ENCODE results near the gene CHIT1.

Gene CHIT1

DNA sequence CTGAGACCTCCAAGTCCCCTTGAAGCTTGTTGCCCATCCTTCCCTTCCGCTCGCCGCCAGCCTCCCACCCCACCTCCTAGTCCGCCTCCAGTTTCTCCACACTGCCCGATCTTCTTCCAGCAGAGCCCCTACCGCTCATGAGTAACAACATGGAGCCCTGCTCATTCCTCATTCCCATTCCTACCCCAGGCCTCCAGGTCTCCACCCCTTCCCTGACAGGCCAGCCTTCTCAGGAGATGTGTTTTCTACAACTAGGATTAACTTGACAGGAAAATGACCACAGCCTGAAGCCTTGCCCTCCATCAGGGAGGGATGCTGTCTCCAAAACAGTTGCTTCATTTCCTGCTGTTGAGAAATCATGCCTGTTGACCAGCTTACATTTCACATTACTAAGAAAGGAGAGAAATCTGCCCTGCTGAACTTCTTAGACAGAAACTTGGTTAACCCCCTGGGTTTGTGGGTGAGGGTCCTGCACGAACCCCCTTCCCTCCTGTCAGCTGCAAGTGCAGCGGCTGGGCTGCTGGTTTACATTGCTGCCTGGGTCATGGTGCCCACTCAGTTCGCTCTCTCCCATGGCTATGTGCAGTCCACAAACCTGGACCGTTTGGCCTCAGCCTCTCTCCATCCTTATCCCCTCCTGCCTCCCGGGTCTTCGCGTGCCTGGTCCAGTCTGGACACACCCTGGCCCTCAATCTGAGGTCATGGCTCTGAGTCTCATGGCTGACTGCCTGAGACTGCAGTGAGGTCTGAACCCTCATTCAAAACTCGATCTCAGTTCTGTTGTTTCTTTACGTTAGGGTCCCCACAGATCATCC is 26.8 kb downstream of the CHIT1 start:
- no peaks in the 10 kb centered on the region for H3K9me3 ChIP-seq (ENCODE audit: control insufficient read depth, insufficient read depth, low read depth, low read length)
- H3K9ac ChIP-seq (ENCODE audit: low read length) = no peak overlapping the region
- no peak overlapping the region for H3K4me3 ChIP-seq (ENCODE audit: low read depth, low read length)
- no peak overlapping the region for H3K27ac ChIP-seq (ENCODE audit: low read depth, low read length)
- 0 out of 2 replicates have a peak, but pooled peaks cover 5% of the 10 kb centered on the region for H3K27me3 ChIP-seq (ENCODE audit: control insufficient read depth, insufficient read depth, low read length)
- peaks cover 3% of the 10 kb centered on the region; the same call in 1 of the 2 replicates for H3K4me1 ChIP-seq (ENCODE audit: control insufficient read depth, insufficient read depth, low read length)
- no peaks in the 10 kb centered on the region for H3K36me3 ChIP-seq (ENCODE audit: control insufficient read depth, insufficient read depth, low read length)

DNA sequence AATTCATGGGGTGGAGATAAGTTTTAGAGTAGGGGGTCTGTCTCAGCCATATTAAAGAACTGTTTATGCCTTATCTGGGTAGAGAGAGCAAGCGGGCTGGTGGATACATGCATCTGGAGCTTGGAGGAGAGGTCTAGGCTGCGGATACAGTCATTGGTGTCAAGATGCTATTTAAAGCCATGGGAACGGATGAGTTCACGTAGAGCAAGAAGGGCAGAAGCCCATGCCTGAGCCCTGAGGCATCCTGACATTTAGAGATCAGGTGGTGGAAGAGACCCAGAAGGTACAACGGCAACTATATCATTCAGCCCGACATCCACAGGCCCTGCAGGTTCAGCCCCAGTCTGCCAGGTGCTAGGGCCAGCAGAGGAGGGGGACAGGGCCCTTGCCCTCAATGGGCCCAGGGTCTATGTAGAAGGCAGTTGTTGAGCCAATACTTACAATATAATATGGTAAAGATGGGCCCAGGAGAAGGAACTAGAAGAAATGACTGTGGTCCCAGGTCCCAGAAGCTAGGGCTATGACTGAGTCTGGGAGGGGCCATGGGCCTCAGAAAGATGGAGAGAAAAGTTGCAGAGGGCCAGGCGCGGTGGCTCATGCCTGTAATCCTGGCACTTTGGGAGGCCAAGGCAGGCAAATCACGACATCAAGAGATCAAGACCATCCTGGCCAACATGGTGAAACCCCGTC is 27.8 kb downstream of the CHIT1 start:
- H3K27me3 ChIP-seq (ENCODE audit: control insufficient read depth, insufficient read depth, low read length) = 0 out of 2 replicates have a peak, but pooled peaks cover 5% of the 10 kb centered on the region
- no peak overlapping the region for H3K4me3 ChIP-seq (ENCODE audit: low read depth, low read length)
- no peaks in the 10 kb centered on the region; the same call in 1 of the 2 replicates for H3K9me3 ChIP-seq (ENCODE audit: control insufficient read depth, insufficient read depth, low read depth, low read length)
- H3K36me3 ChIP-seq (ENCODE audit: control insufficient read depth, insufficient read depth, low read length) = no peaks in the 10 kb centered on the region
- no peak overlapping the region for H3K27ac ChIP-seq (ENCODE audit: low read depth, low read length)
- H3K9ac ChIP-seq (ENCODE audit: low read length) = no peak overlapping the region
- H3K4me1 ChIP-seq (ENCODE audit: control insufficient read depth, insufficient read depth, low read length) = peaks cover 7% of the 10 kb centered on the region; the same call in 1 of the 2 replicates

DNA sequence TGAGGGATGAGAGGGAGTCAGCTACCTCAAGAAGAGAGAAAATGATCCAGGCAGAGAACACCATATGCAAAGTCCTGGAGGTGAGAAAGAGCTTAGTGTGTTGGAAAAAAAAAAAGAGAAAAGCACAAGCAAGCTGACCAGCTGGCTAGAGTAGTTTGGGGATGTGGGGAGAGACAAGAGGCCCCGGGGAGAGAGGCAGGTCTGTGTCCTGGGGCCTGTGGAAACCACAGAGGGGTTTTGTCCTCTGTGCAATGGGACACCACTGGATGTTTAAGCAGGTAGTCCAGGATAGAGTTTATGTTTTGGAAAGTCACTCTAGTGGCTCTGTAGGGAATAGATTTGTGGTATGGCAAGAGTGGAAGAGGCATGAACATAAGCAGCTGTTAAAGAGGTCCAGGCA is 28.6 kb downstream of the CHIT1 start:
- Histone ChIP-seq H3K36me3 (ENCODE audit: control insufficient read depth, insufficient read depth, low read length) (no peaks in the 10 kb centered on the region), H3K27me3 (ENCODE audit: control insufficient read depth, insufficient read depth, low read length) (0 out of 2 replicates have a peak, but pooled peaks cover 5% of the 10 kb centered on the region), H3K27ac (ENCODE audit: low read depth, low read length) (no peak overlapping the region), H3K9me3 (ENCODE audit: control insufficient read depth, insufficient read depth, low read depth, low read length) (no peaks in the 10 kb centered on the region; the same call in 1 of the 2 replicates), H3K9ac (ENCODE audit: low read length) (no peak overlapping the region), H3K4me3 (ENCODE audit: low read depth, low read length) (no peak overlapping the region), H3K4me1 (ENCODE audit: control insufficient read depth, insufficient read depth, low read length) (peaks cover 7% of the 10 kb centered on the region; the same call in 1 of the 2 replicates)

DNA sequence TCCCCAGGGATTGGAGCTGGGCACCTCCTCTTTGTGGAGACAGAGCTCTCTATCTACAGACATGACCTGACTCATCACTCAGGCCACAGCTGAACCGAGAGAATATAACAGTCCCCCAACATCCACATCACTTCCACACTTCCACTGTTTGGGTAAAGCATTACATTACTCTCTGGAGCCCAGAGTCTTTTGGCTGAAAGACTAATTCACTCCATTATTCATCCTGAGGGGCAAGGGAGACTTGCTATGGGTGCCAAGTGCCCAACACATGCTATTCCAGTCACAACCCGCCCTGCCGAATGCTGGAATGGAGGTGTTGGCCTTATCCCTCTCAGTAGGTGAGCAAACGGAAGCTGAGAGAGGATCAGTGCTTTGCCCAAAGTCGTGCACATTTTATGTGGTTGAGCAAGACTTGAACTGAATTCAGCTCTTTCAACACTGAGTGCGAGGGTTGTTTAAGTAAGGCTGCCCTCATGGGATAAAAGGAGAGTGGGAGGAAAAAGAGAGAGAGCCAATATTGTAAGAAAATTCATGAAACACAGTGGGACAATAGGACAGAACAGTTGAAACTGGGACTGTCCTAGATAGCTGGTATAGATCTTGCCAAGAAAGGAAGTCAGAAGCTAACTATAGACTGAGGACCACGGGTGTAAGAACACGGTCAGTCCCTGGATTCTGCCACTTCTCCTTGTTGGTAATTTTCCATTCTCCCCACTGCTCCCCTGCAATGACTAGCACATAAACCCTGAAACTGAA is 29.5 kb downstream of the CHIT1 start:
- Histone ChIP-seq H3K27me3 (ENCODE audit: control insufficient read depth, insufficient read depth, low read length) (0 out of 2 replicates have a peak, but pooled peaks cover 5% of the 10 kb centered on the region), H3K9me3 (ENCODE audit: control insufficient read depth, insufficient read depth, low read depth, low read length) (no peaks in the 10 kb centered on the region; the same call in 1 of the 2 replicates), H3K27ac (ENCODE audit: low read depth, low read length) (no peak overlapping the region), H3K9ac (ENCODE audit: low read length) (no peak overlapping the region), H3K36me3 (ENCODE audit: control insufficient read depth, insufficient read depth, low read length) (no peaks in the 10 kb centered on the region), H3K4me1 (ENCODE audit: control insufficient read depth, insufficient read depth, low read length) (peaks cover 7% of the 10 kb centered on the region; the same call in 1 of the 2 replicates), H3K4me3 (ENCODE audit: low read depth, low read length) (no peak overlapping the region)

DNA sequence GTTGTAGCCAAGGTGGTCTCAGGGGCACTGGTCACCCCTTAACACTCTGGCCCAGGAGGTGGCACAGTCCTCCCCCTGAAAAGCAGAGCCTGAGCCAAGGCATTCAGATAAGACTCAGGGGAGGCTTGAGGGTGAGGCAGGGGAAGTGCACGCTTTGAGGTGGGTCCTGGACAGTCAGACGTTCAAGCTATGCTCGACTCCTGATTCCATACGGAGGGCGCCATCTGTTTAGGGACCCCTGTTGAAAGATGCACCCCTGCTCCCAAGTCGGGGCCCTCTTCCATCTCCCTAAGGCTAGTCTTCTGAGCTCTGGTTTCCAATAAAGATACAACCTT is 30.0 kb downstream of the CHIT1 start:
- H3K4me1 ChIP-seq (ENCODE audit: control insufficient read depth, insufficient read depth, low read length) = peaks cover 7% of the 10 kb centered on the region; the same call in 1 of the 2 replicates
- H3K4me3 ChIP-seq (ENCODE audit: low read depth, low read length) = no peak overlapping the region
- no peak overlapping the region for H3K27ac ChIP-seq (ENCODE audit: low read depth, low read length)
- no peaks in the 10 kb centered on the region; the same call in 1 of the 2 replicates for H3K9me3 ChIP-seq (ENCODE audit: control insufficient read depth, insufficient read depth, low read depth, low read length)
- no peak overlapping the region for H3K9ac ChIP-seq (ENCODE audit: low read length)
- no peaks in the 10 kb centered on the region for H3K36me3 ChIP-seq (ENCODE audit: control insufficient read depth, insufficient read depth, low read length)
- H3K27me3 ChIP-seq (ENCODE audit: control insufficient read depth, insufficient read depth, low read length) = 0 out of 2 replicates have a peak, but pooled peaks cover 5% of the 10 kb centered on the region

DNA sequence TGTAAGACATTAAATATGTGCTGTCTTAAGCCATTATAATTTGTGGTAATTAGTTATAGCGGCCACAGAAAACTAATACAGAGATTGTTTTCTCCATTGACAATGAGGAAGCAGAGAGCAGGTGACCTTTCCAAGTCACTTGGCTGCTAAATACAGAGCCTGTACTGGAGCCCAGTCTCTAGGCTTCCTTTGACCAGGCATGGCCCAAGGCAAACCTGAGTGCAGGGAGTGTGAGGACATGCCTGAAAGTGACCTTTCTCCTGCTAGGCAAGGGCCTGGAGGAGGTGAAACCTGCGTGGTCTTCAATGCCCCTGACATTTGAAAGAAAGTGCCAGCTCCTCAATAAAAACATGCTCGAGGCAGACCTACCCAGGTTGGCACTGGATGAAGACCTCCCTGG is 30.5 kb downstream of the CHIT1 start:
- H3K4me3 ChIP-seq (ENCODE audit: low read depth, low read length) = no peak overlapping the region
- no peaks in the 10 kb centered on the region; the same call in 1 of the 2 replicates for H3K9me3 ChIP-seq (ENCODE audit: control insufficient read depth, insufficient read depth, low read depth, low read length)
- no peak overlapping the region for H3K9ac ChIP-seq (ENCODE audit: low read length)
- 0 out of 2 replicates have a peak, but pooled peaks cover 5% of the 10 kb centered on the region for H3K27me3 ChIP-seq (ENCODE audit: control insufficient read depth, insufficient read depth, low read length)
- peaks cover 7% of the 10 kb centered on the region; the same call in 1 of the 2 replicates for H3K4me1 ChIP-seq (ENCODE audit: control insufficient read depth, insufficient read depth, low read length)
- no peaks in the 10 kb centered on the region for H3K36me3 ChIP-seq (ENCODE audit: control insufficient read depth, insufficient read depth, low read length)
- H3K27ac ChIP-seq (ENCODE audit: low read depth, low read length) = no peak overlapping the region

DNA sequence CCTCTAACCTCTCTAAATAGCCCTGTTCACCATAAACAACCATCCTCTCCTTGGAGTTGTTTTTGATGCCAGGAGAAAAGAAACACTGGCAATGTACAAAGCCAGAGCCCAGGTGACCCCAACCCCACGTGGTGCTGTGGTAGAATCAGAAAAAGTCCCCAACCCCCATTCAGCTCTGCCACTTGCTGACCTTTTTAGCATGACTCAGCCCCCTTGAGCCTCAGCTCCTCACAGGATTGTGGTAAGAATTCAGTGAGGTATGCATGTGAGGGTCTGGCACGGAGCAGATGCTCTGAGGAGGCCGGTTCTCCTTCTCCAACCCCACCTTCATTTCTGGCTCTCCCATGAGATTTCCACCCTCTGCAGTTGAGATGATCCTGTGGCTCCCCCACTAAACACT is 31.8 kb downstream of the CHIT1 start:
- Histone ChIP-seq H3K36me3 (ENCODE audit: control insufficient read depth, insufficient read depth, low read length) (no peaks in the 10 kb centered on the region), H3K9me3 (ENCODE audit: control insufficient read depth, insufficient read depth, low read depth, low read length) (no peaks in the 10 kb centered on the region; the same call in 1 of the 2 replicates), H3K9ac (ENCODE audit: low read length) (no peak overlapping the region), H3K27me3 (ENCODE audit: control insufficient read depth, insufficient read depth, low read length) (0 out of 2 replicates have a peak, but pooled peaks cover 5% of the 10 kb centered on the region), H3K4me1 (ENCODE audit: control insufficient read depth, insufficient read depth, low read length) (peaks cover 7% of the 10 kb centered on the region; the same call in 1 of the 2 replicates), H3K27ac (ENCODE audit: low read depth, low read length) (no peak overlapping the region), H3K4me3 (ENCODE audit: low read depth, low read length) (no peak overlapping the region)

DNA sequence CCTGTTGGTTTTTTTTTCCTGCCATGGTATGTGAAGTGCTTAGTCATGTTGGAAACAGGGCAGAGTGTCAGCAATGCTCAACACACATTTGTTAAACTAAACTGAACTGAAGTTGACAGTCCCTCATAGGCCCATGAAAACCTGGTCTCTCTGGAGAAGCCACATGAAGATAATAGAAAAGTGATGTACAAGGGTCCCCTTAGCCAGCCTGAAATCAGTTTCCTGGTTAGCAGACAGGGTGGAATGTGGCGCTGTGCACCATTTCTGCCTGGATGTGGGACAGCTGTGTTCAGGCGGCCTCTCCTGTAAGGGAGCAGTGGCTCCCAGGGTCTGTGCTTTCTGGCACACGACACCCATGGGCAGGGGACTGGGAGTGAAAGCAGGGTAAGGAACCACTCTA is 33.1 kb downstream of the CHIT1 start:
- Histone ChIP-seq H3K36me3 (ENCODE audit: control insufficient read depth, insufficient read depth, low read length) (no peaks in the 10 kb centered on the region), H3K4me3 (ENCODE audit: low read depth, low read length) (no peak overlapping the region), H3K9me3 (ENCODE audit: control insufficient read depth, insufficient read depth, low read depth, low read length) (no peaks in the 10 kb centered on the region; the same call in 1 of the 2 replicates), H3K9ac (ENCODE audit: low read length) (no peak overlapping the region), H3K27ac (ENCODE audit: low read depth, low read length) (no peak overlapping the region), H3K4me1 (ENCODE audit: control insufficient read depth, insufficient read depth, low read length) (peaks cover 7% of the 10 kb centered on the region; the same call in 1 of the 2 replicates), H3K27me3 (ENCODE audit: control insufficient read depth, insufficient read depth, low read length) (0 out of 2 replicates have a peak, but pooled peaks cover 5% of the 10 kb centered on the region)

DNA sequence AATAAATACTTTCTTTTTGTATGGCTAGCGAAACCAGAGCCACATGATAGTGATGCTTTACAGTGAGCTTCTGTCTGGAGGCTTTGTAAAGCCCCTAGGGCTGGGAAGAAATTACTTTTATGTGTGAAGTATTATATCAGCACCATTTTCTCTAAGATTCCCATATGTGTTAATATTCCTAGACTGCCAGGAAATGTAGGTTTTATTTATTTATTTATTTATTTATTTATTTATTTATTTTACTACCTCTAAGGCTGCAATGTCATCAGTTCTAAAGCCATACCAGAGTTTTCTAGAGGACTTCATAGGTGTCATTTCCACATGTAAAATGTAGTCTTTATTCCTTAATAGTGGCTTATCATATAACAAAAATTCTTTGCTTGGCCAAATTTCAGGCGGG is 38.5 kb downstream of the CHIT1 start:
- no peak overlapping the region for H3K9ac ChIP-seq (ENCODE audit: low read length)
- H3K36me3 ChIP-seq (ENCODE audit: control insufficient read depth, insufficient read depth, low read length) = no peaks in the 10 kb centered on the region
- no peak overlapping the region for H3K27ac ChIP-seq (ENCODE audit: low read depth, low read length)
- H3K4me1 ChIP-seq (ENCODE audit: control insufficient read depth, insufficient read depth, low read length) = peaks cover 15% of the 10 kb centered on the region
- no peaks in the 10 kb centered on the region for H3K9me3 ChIP-seq (ENCODE audit: control insufficient read depth, insufficient read depth, low read depth, low read length)
- no peak overlapping the region for H3K4me3 ChIP-seq (ENCODE audit: low read depth, low read length)
- no peaks in the 10 kb centered on the region for H3K27me3 ChIP-seq (ENCODE audit: control insufficient read depth, insufficient read depth, low read length)

DNA sequence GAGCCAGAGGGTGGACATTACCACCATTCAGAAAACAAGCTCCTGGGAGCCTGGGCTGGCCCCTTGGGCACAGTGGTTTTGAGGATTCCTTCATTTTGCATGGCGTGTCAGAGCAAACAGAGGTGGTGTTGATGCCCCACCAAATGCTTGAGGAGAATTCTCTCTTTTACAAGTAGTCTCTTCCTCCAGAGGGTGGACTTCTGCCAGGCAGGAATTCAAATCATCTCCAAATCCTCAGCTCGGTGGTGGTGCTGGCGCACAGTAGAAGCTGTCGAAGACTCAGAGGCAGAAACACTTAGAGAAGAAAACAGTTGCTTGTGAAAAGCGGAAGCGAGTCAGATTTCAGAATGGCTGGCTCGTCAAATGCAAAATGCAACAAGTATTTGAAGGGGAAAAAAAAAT is 39.5 kb downstream of the CHIT1 start:
- Histone ChIP-seq H3K9me3 (ENCODE audit: control insufficient read depth, insufficient read depth, low read depth, low read length) (no peaks in the 10 kb centered on the region), H3K4me3 (ENCODE audit: low read depth, low read length) (no peak overlapping the region), H3K27ac (ENCODE audit: low read depth, low read length) (no peak overlapping the region), H3K36me3 (ENCODE audit: control insufficient read depth, insufficient read depth, low read length) (no peaks in the 10 kb centered on the region), H3K4me1 (ENCODE audit: control insufficient read depth, insufficient read depth, low read length) (peaks cover 24% of the 10 kb centered on the region), H3K9ac (ENCODE audit: low read length) (no peak overlapping the region), H3K27me3 (ENCODE audit: control insufficient read depth, insufficient read depth, low read length) (no peaks in the 10 kb centered on the region)
